Measurements from ENCODE around the gene CABCOCO1.

The CABCOCO1 gene

GRCh38 chr10:61729596-61729995 lies 66.9 kb downstream of the CABCOCO1 start:
- H2AK5ac ChIP-seq (ENCODE audit: low read depth, low read length): no peak overlapping the region
- H2BK15ac ChIP-seq (ENCODE audit: low read length): no peak overlapping the region
- no peak overlapping the region for H4K8ac ChIP-seq (ENCODE audit: low read depth, low read length)
- no peak overlapping the region for H3K4ac ChIP-seq (ENCODE audit: low read length)
- no peak overlapping the region for H3K18ac ChIP-seq (ENCODE audit: low read length)
- H2BK120ac ChIP-seq (ENCODE audit: low read depth, low read length): no peak overlapping the region
- no peak overlapping the region for H3K9ac ChIP-seq (ENCODE audit: low read depth, low read length, poor library complexity)
- no peaks in the 10 kb centered on the region for H3K27me3 ChIP-seq (ENCODE audit: control insufficient read depth in 3 of 3, insufficient read depth in 3 of 3, low read depth in 1 of 3, low read length in 3 of 3)
- DNase-seq (ENCODE audit: low spot score): no peak
- no peaks in the 10 kb centered on the region for H3K79me1 ChIP-seq (ENCODE audit: low read depth, low read length)
- no peak overlapping the region for H3K23ac ChIP-seq (ENCODE audit: low read depth, low read length, poor library complexity)
- H3K14ac ChIP-seq (ENCODE audit: low read length): no peak overlapping the region
- H3K4me2 ChIP-seq (ENCODE audit: insufficient read depth, low read length, poor library complexity, severe bottlenecking): no peak overlapping the region
- H3K9me3 ChIP-seq (replicated peaks in 1 of 2; ENCODE audit: control insufficient read depth in 2 of 2, insufficient read depth in 1 of 2, low read depth in 1 of 2, low read length in 2 of 2): no peaks in the 10 kb centered on the region
- H3K27ac ChIP-seq (replicated peaks; ENCODE audit: low read length): no peak overlapping the region
- no peak overlapping the region for H4K91ac ChIP-seq (ENCODE audit: low read depth, low read length, poor library complexity)
- no peaks in the 10 kb centered on the region for H3K36me3 ChIP-seq (replicated peaks in 1 of 2; ENCODE audit: control insufficient read depth in 2 of 2, insufficient read depth in 2 of 2, low read length in 2 of 2)
- WGBS, 2 donors (ENCODE audit: extremely low coverage in 2 of 2, insufficient read length in 2 of 2, insufficient replicate concordance in 1 of 2): no CpG with 5 or more reads among the region's 2 CpGs
- H2AFZ ChIP-seq (ENCODE audit: low read length): no peak overlapping the region
- no peak overlapping the region for H3K4me3 ChIP-seq (ENCODE audit: low read length in 2 of 2)
- H2BK12ac ChIP-seq (ENCODE audit: low read length): no peak overlapping the region
- H3K4me1 ChIP-seq (ENCODE audit: control insufficient read depth in 2 of 2, insufficient read depth in 1 of 2, low read depth in 1 of 2, low read length in 2 of 2): no peaks in the 10 kb centered on the region
- no peak overlapping the region for H2BK5ac ChIP-seq (ENCODE audit: low read length)

GRCh38 chr10:61730671-61731070 lies 67.9 kb downstream of the CABCOCO1 start:
- Histone ChIP-seq H3K4me3 (ENCODE audit: low read length in 2 of 2) (no peak overlapping the region), H3K14ac (ENCODE audit: low read length) (no peak overlapping the region), H3K4me1 (ENCODE audit: control insufficient read depth in 2 of 2, insufficient read depth in 1 of 2, low read depth in 1 of 2, low read length in 2 of 2) (no peaks in the 10 kb centered on the region), H4K8ac (ENCODE audit: low read depth, low read length) (no peak overlapping the region), H3K27ac (replicated peaks; ENCODE audit: low read length) (no peak overlapping the region), H3K79me1 (ENCODE audit: low read depth, low read length) (no peaks in the 10 kb centered on the region), H3K23ac (ENCODE audit: low read depth, low read length, poor library complexity) (no peak overlapping the region), H2BK12ac (ENCODE audit: low read length) (no peak overlapping the region), H3K4me2 (ENCODE audit: insufficient read depth, low read length, poor library complexity, severe bottlenecking) (no peak overlapping the region), H3K9ac (ENCODE audit: low read depth, low read length, poor library complexity) (no peak overlapping the region), H3K27me3 (ENCODE audit: control insufficient read depth in 3 of 3, insufficient read depth in 3 of 3, low read depth in 1 of 3, low read length in 3 of 3) (no peaks in the 10 kb centered on the region), H2BK15ac (ENCODE audit: low read length) (no peak overlapping the region), H4K91ac (ENCODE audit: low read depth, low read length, poor library complexity) (no peak overlapping the region), H2AFZ (ENCODE audit: low read length) (no peak overlapping the region), H3K36me3 (replicated peaks in 1 of 2; ENCODE audit: control insufficient read depth in 2 of 2, insufficient read depth in 2 of 2, low read length in 2 of 2) (no peaks in the 10 kb centered on the region), H2BK120ac (ENCODE audit: low read depth, low read length) (no peak overlapping the region), H2BK5ac (ENCODE audit: low read length) (no peak overlapping the region), H3K4ac (ENCODE audit: low read length) (no peak overlapping the region), H3K18ac (ENCODE audit: low read length) (no peak overlapping the region), H2AK5ac (ENCODE audit: low read depth, low read length) (no peak overlapping the region), H3K9me3 (replicated peaks in 1 of 2; ENCODE audit: control insufficient read depth in 2 of 2, insufficient read depth in 1 of 2, low read depth in 1 of 2, low read length in 2 of 2) (no peaks in the 10 kb centered on the region)
- no peak for DNase-seq (ENCODE audit: low spot score)
- WGBS, 2 donors (ENCODE audit: extremely low coverage in 2 of 2, insufficient read length in 2 of 2, insufficient replicate concordance in 1 of 2): no CpG with 5 or more reads among the region's 2 CpGs

- no peak overlapping the region for H3K9ac ChIP-seq (ENCODE audit: low read depth, low read length, poor library complexity)
- no peak overlapping the region for H3K14ac ChIP-seq (ENCODE audit: low read length)
- no peak overlapping the region for H4K8ac ChIP-seq (ENCODE audit: low read depth, low read length)
- no peak overlapping the region for H3K4ac ChIP-seq (ENCODE audit: low read length)
- no peak overlapping the region for H2BK12ac ChIP-seq (ENCODE audit: low read length)
- H3K79me1 ChIP-seq (ENCODE audit: low read depth, low read length): no peaks in the 10 kb centered on the region
- H2BK5ac ChIP-seq (ENCODE audit: low read length): no peak overlapping the region
- no peak for DNase-seq (ENCODE audit: low spot score)
- no CpG with 5 or more reads among the region's 1 CpG for WGBS, 2 donors (ENCODE audit: extremely low coverage in 2 of 2, insufficient read length in 2 of 2, insufficient replicate concordance in 1 of 2)
- H3K4me3 ChIP-seq (ENCODE audit: low read length in 2 of 2): no peak overlapping the region
- H2BK120ac ChIP-seq (ENCODE audit: low read depth, low read length): no peak overlapping the region
- no peak overlapping the region for H3K27ac ChIP-seq (replicated peaks; ENCODE audit: low read length)
- H3K4me2 ChIP-seq (ENCODE audit: insufficient read depth, low read length, poor library complexity, severe bottlenecking): no peak overlapping the region
- H3K27me3 ChIP-seq (ENCODE audit: control insufficient read depth in 3 of 3, insufficient read depth in 3 of 3, low read depth in 1 of 3, low read length in 3 of 3): no peaks in the 10 kb centered on the region
- no peak overlapping the region for H2AFZ ChIP-seq (ENCODE audit: low read length)
- H3K18ac ChIP-seq (ENCODE audit: low read length): no peak overlapping the region
- no peaks in the 10 kb centered on the region for H3K9me3 ChIP-seq (replicated peaks in 1 of 2; ENCODE audit: control insufficient read depth in 2 of 2, insufficient read depth in 1 of 2, low read depth in 1 of 2, low read length in 2 of 2)
- H3K36me3 ChIP-seq (replicated peaks in 1 of 2; ENCODE audit: control insufficient read depth in 2 of 2, insufficient read depth in 2 of 2, low read length in 2 of 2): no peaks in the 10 kb centered on the region
- no peak overlapping the region for H2AK5ac ChIP-seq (ENCODE audit: low read depth, low read length)
- no peaks in the 10 kb centered on the region for H3K4me1 ChIP-seq (ENCODE audit: control insufficient read depth in 2 of 2, insufficient read depth in 1 of 2, low read depth in 1 of 2, low read length in 2 of 2)
- no peak overlapping the region for H4K91ac ChIP-seq (ENCODE audit: low read depth, low read length, poor library complexity)
- H2BK15ac ChIP-seq (ENCODE audit: low read length): no peak overlapping the region
- H3K23ac ChIP-seq (ENCODE audit: low read depth, low read length, poor library complexity): no peak overlapping the region
Measured at GRCh38 chr10:61731638-61732037, 68.9 kb downstream of the CABCOCO1 start.

- Histone ChIP-seq H3K23ac (ENCODE audit: low read depth, low read length, poor library complexity) (no peak overlapping the region), H3K27me3 (ENCODE audit: control insufficient read depth in 3 of 3, insufficient read depth in 3 of 3, low read depth in 1 of 3, low read length in 3 of 3) (no peaks in the 10 kb centered on the region), H3K9ac (ENCODE audit: low read depth, low read length, poor library complexity) (no peak overlapping the region), H3K14ac (ENCODE audit: low read length) (no peak overlapping the region), H3K27ac (replicated peaks; ENCODE audit: low read length) (no peak overlapping the region), H2BK12ac (ENCODE audit: low read length) (no peak overlapping the region), H2BK120ac (ENCODE audit: low read depth, low read length) (no peak overlapping the region), H4K91ac (ENCODE audit: low read depth, low read length, poor library complexity) (no peak overlapping the region), H3K4me2 (ENCODE audit: insufficient read depth, low read length, poor library complexity, severe bottlenecking) (no peak overlapping the region), H2BK5ac (ENCODE audit: low read length) (no peak overlapping the region), H3K4me3 (ENCODE audit: low read length in 2 of 2) (no peak overlapping the region), H3K9me3 (replicated peaks in 1 of 2; ENCODE audit: control insufficient read depth in 2 of 2, insufficient read depth in 1 of 2, low read depth in 1 of 2, low read length in 2 of 2) (no peaks in the 10 kb centered on the region), H3K79me1 (ENCODE audit: low read depth, low read length) (no peaks in the 10 kb centered on the region), H2BK15ac (ENCODE audit: low read length) (no peak overlapping the region), H3K18ac (ENCODE audit: low read length) (no peak overlapping the region), H2AK5ac (ENCODE audit: low read depth, low read length) (no peak overlapping the region), H3K4me1 (ENCODE audit: control insufficient read depth in 2 of 2, insufficient read depth in 1 of 2, low read depth in 1 of 2, low read length in 2 of 2) (no peaks in the 10 kb centered on the region), H3K4ac (ENCODE audit: low read length) (no peak overlapping the region), H4K8ac (ENCODE audit: low read depth, low read length) (no peak overlapping the region), H3K36me3 (replicated peaks in 1 of 2; ENCODE audit: control insufficient read depth in 2 of 2, insufficient read depth in 2 of 2, low read length in 2 of 2) (no peaks in the 10 kb centered on the region), H2AFZ (ENCODE audit: low read length) (no peak overlapping the region)
- no peak for DNase-seq (ENCODE audit: low spot score)
- WGBS, 2 donors (ENCODE audit: extremely low coverage in 2 of 2, insufficient read length in 2 of 2, insufficient replicate concordance in 1 of 2): no CpG with 5 or more reads among the region's 4 CpGs
Measured at GRCh38 chr10:61732629-61733278, 70.0 kb downstream of the CABCOCO1 start.
